SH-SY5Y (cell line): Measurements from ENCODE around the gene NFIA.

ENCODE experiments used
- GATA2 ChIP-seq: IDR thresholded peaks from 2 replicates; pipeline ENCODE4 v1.6.1; 2011; ENCODE audit warnings: mild to moderate bottlenecking, low read depth, low read length
- GATA3 ChIP-seq: IDR thresholded peaks from 2 replicates; pipeline ENCODE4 v1.6.1; 2011; ENCODE audit warnings: low read depth, mild to moderate bottlenecking, low read length, moderate library complexity

NFIA gene

GRCh38 chr1:61241973-61242381 lies 159.6 kb downstream of the NFIA start:
- TF ChIP-seq GATA2 (no peak), GATA3 (no peak)

GRCh38 chr1:61244114-61244513 lies 161.8 kb downstream of the NFIA start:
- TF ChIP-seq GATA2 (no peak), GATA3 (no peak)

- TF ChIP-seq GATA2 (no peak), GATA3 (no peak)
Observed at GRCh38 chr1:61245696-61246400, 163.5 kb downstream of the NFIA start.

GRCh38 chr1:61247051-61247825 lies 164.9 kb downstream of the NFIA start:
- TF ChIP-seq GATA2 (no peak), GATA3 (no peak)

GRCh38 chr1:61247881-61248752 lies 165.8 kb downstream of the NFIA start:
- TF ChIP-seq GATA2, result no peak
- no peak for TF ChIP-seq GATA3

- TF ChIP-seq GATA2 (no peak), GATA3 (no peak)
Observed at GRCh38 chr1:61250933-61251332, 168.6 kb downstream of the NFIA start.

GRCh38 chr1:61253059-61253735 lies 170.8 kb downstream of the NFIA start:
- TF ChIP-seq GATA2, result no peak
- no peak for TF ChIP-seq GATA3

- TF ChIP-seq GATA2 (no peak), GATA3 (no peak)
Observed at GRCh38 chr1:61253912-61254633, 171.7 kb downstream of the NFIA start.

GRCh38 chr1:61254634-61255357 lies 172.4 kb downstream of the NFIA start:
- TF ChIP-seq GATA3, result no peak
- TF ChIP-seq GATA2, result no peak

GRCh38 chr1:61255358-61255703 lies 173.0 kb downstream of the NFIA start:
- no peak for TF ChIP-seq GATA3
- no peak for TF ChIP-seq GATA2

GRCh38 chr1:61259379-61260148 lies 177.2 kb downstream of the NFIA start:
- TF ChIP-seq GATA3 (no peak), GATA2 (no peak)

GRCh38 chr1:61260171-61260570 lies 177.8 kb downstream of the NFIA start:
- TF ChIP-seq GATA2 (no peak), GATA3 (no peak)
